ENCODE measurements around the gene TMEM245. TPM values are rescaled to one million over a fixed set of nuclear protein-coding genes. Genes with fewer than 3 reads are reported as not detected.

The TMEM245 gene
- total RNA-seq, 2 donors from 2014 or later = 25.1 to 39.7 TPM

DNA sequence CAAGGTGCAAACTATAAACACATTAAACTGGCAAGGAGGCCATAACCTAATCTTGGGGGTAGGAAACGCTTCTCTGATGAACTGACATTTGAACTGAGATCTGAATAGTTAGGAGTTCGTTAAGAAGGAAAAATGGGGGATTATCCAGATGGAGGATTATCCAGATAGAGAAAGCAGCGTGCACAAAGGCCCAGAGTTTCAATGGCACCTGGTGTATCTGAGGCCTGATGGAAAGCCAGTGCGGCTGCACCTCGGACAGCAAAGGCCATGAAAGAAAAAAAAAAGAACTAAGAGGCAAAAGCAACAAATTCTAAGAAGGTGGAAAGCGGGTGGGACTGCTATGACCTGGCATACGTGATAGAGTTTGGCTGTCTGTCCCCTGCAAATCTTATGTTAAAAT is 93.4 kb downstream of the TMEM245 start:
- H3K9me3 ChIP-seq = no peaks in the 10 kb centered on the region
- no peak overlapping the region for H3K27ac ChIP-seq
- intact Hi-C loops (cut with DNase I) = no loop called here
- no peaks in the 10 kb centered on the region for H3K4me1 ChIP-seq
- H3K9ac ChIP-seq (ENCODE audit: low read depth in 2 of 2, low read length in 2 of 2) = no peak overlapping the region
- TF ChIP-seq, protein P1, sequence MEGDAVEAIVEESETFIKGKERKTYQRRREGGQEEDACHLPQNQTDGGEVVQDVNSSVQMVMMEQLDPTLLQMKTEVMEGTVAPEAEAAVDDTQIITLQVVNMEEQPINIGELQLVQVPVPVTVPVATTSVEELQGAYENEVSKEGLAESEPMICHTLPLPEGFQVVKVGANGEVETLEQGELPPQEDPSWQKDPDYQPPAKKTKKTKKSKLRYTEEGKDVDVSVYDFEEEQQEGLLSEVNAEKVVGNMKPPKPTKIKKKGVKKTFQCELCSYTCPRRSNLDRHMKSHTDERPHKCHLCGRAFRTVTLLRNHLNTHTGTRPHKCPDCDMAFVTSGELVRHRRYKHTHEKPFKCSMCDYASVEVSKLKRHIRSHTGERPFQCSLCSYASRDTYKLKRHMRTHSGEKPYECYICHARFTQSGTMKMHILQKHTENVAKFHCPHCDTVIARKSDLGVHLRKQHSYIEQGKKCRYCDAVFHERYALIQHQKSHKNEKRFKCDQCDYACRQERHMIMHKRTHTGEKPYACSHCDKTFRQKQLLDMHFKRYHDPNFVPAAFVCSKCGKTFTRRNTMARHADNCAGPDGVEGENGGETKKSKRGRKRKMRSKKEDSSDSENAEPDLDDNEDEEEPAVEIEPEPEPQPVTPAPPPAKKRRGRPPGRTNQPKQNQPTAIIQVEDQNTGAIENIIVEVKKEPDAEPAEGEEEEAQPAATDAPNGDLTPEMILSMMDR (IDR thresholded peaks at IDR 0.05) = no peak
- H3K27me3 ChIP-seq = no peaks in the 10 kb centered on the region
- DNase-seq = no peak
- no peaks in the 10 kb centered on the region for H3K36me3 ChIP-seq
- no peak overlapping the region for H3K4me3 ChIP-seq

DNA sequence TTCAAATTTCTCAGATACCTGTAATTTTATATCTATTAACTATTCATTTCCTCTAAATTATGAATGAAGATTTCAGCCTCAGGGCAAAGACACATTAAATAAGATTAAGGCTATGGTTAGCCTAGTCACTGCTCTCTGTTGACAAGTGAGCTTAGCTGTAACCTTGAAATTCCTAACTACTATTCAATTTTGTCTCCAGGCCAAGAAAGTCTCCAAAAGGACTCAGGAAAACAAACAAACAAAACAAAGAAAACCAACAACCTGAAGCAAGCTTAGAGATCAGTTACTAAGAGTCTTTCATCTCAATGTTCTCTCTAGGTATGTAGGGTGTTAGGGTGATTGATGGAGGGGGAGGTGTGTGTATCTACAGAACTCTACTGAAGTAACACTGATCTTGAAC is 96.9 kb downstream of the TMEM245 start:
- Histone ChIP-seq H3K9ac (ENCODE audit: low read depth in 2 of 2, low read length in 2 of 2) (no peak overlapping the region), H3K36me3 (no peaks in the 10 kb centered on the region), H3K9me3 (no peaks in the 10 kb centered on the region), H3K4me1 (no peaks in the 10 kb centered on the region), H3K4me3 (no peak overlapping the region), H3K27me3 (no peaks in the 10 kb centered on the region), H3K27ac (no peak overlapping the region)
- TF ChIP-seq, protein P1 (IDR thresholded peaks at IDR 0.05) = no peak
- intact Hi-C loops (cut with DNase I) = no loop called here
- DNase-seq = no peak

DNA sequence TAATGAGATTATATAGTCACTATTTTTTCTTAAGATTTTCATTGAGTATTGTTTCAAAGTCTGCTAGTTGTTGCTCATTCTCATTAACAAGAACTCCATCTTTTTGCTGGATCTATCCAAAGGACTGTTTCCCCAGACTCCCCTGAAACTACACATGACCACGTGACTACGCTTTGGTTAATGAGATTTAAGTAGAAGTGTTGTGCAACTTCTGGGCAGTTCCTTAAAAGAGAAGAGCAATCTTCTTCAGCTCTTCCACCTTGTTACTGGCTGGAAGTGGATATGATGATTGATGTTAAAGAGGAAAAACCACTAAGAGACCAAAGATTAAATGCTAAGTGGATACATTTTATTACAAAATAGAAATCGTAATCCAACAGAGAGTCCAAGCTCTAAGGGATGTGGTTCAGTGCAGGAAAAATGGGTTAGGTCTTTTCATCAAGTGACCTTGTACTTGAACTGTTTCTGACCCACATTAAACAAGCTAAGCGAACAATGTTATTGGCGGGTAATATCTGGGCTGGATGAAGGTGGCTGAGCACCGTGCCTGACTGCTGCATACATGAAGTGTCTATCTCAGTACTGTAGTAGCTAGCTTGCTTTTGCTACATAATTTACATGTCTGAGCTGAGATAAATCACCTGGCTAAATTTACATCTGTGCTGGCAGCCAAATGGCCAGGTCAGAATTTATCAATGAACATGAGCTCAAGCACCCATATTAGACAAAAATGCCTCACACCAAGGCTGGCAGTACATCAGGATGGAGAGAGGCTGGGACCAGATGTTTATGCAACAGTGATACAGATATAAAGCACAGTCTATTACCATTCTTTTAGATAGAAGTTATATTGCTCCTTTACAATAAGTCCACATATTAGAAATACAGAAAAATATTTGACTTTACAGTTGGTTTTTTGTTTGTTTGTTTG is 98.9 kb downstream of the TMEM245 start:
- Histone ChIP-seq H3K4me1 (no peaks in the 10 kb centered on the region), H3K36me3 (no peaks in the 10 kb centered on the region), H3K4me3 (no peak overlapping the region), H3K9ac (ENCODE audit: low read depth in 2 of 2, low read length in 2 of 2) (no peak overlapping the region), H3K27ac (no peak overlapping the region), H3K9me3 (no peaks in the 10 kb centered on the region), H3K27me3 (no peaks in the 10 kb centered on the region)
- TF ChIP-seq, protein P1 (IDR thresholded peaks at IDR 0.05) = no peak
- intact Hi-C loops (cut with DNase I) = no loop called here
- no peak for DNase-seq

DNA sequence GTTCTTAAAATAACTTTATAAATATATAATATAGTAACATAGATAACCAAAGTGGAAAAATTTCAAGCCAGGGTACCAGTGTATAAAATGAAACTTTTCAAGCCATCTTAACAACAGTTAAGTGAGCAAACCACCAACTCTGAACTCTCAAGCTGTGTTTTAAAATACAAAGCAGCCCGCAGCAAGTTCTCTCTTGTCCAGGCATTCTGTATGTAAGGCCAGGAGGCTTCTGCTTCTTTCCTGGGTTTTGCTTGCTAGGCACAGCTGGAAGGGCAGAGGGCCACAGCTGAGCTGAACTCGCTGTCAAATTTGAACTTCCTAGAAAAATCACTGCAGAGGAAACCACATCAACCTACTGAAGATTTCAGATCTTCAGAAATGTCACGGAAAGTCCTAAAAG is 99.6 kb downstream of the TMEM245 start:
- no peaks in the 10 kb centered on the region for H3K36me3 ChIP-seq
- no peak overlapping the region for H3K9ac ChIP-seq (ENCODE audit: low read depth in 2 of 2, low read length in 2 of 2)
- no peaks in the 10 kb centered on the region for H3K9me3 ChIP-seq
- TF ChIP-seq, protein P1 (IDR thresholded peaks at IDR 0.05) = no peak
- DNase-seq = no peak
- intact Hi-C loops (cut with DNase I) = no loop called here
- no peaks in the 10 kb centered on the region for H3K4me1 ChIP-seq
- no peak overlapping the region for H3K4me3 ChIP-seq
- H3K27ac ChIP-seq = no peak overlapping the region
- no peaks in the 10 kb centered on the region for H3K27me3 ChIP-seq

DNA sequence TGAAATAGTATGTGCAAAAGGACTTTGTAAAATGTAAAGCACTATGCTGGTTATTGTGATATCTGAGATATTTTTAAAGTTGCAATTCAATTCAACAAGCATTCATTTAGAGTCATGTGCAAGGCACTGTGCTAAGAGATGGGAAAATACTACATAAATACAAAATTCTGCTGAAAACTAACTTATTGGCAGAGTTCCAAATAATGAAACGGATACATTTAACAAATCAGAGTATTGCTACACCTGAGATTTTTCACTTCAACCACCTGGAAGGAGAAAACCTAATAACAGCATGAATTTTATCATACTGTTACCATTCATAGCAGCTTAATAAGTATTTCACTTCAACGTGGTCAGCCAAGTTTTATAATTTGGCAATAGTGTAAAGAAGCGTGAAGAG is 100.3 kb downstream of the TMEM245 start:
- Histone ChIP-seq H3K4me3 (no peak overlapping the region), H3K9ac (ENCODE audit: low read depth in 2 of 2, low read length in 2 of 2) (no peak overlapping the region), H3K27me3 (no peaks in the 10 kb centered on the region), H3K27ac (no peak overlapping the region), H3K9me3 (no peaks in the 10 kb centered on the region), H3K4me1 (no peaks in the 10 kb centered on the region), H3K36me3 (no peaks in the 10 kb centered on the region)
- no peak for DNase-seq
- intact Hi-C loops (cut with DNase I) = loop anchor here (10.0 kb wide), 1 partner anchor 95 kb away; the partner anchor contains the start of gene TMEM245
- TF ChIP-seq, protein P1 (IDR thresholded peaks at IDR 0.05) = no peak

All from colonic mucosa (tissue), 4 donors.